GM19099 (cell line): ENCODE results near the gene PPP2R2B.

Experiments
- POLR2A ChIP-seq: IDR thresholded peaks from 3 replicates; pipeline ENCODE4 v1.6.1; 2011; ENCODE audit warnings: low read depth; ENCODE audit not compliant: insufficient read length; ENCODE audit errors: extremely low read depth

Gene PPP2R2B

GRCh38 chr5:146582051-146582596 lies 296.4 kb downstream of the PPP2R2B start:
- no peak for TF ChIP-seq POLR2A

GRCh38 chr5:146580237-146580636 lies 298.3 kb downstream of the PPP2R2B start:
- TF ChIP-seq POLR2A, result no peak

- no peak for TF ChIP-seq POLR2A
Measured at GRCh38 chr5:146574713-146575112, 303.8 kb downstream of the PPP2R2B start.

GRCh38 chr5:146568161-146568560 lies 310.4 kb downstream of the PPP2R2B start:
- no peak for TF ChIP-seq POLR2A

GRCh38 chr5:146565764-146566367 lies 312.7 kb downstream of the PPP2R2B start:
- no peak for TF ChIP-seq POLR2A

GRCh38 chr5:146564007-146564762 lies 314.4 kb downstream of the PPP2R2B start:
- no peak for TF ChIP-seq POLR2A

GRCh38 chr5:146562461-146562860 lies 316.1 kb downstream of the PPP2R2B start:
- TF ChIP-seq POLR2A, result no peak

- TF ChIP-seq POLR2A, result no peak
Measured at GRCh38 chr5:146561711-146562110, 316.8 kb downstream of the PPP2R2B start.

GRCh38 chr5:146560205-146560812 lies 318.2 kb downstream of the PPP2R2B start:
- no peak for TF ChIP-seq POLR2A

GRCh38 chr5:146553446-146553845 lies 325.1 kb downstream of the PPP2R2B start:
- no peak for TF ChIP-seq POLR2A

GRCh38 chr5:146549615-146550014 lies 328.9 kb downstream of the PPP2R2B start:
- no peak for TF ChIP-seq POLR2A

GRCh38 chr5:146548781-146549449 lies 329.6 kb downstream of the PPP2R2B start:
- no peak for TF ChIP-seq POLR2A

GRCh38 chr5:146544232-146544631 lies 334.3 kb downstream of the PPP2R2B start:
- no peak for TF ChIP-seq POLR2A

- no peak for TF ChIP-seq POLR2A
Measured at GRCh38 chr5:146541958-146542849, 336.4 kb downstream of the PPP2R2B start.
